Prostate gland (tissue), 2 donors: ENCODE data around the gene SP6.

Source experiments
- POLR2A ChIP-seq: fragments of 450-650 bp; IDR thresholded peaks from one replicate; pipeline ENCODE4 v1.6.1; 2016; ENCODE audit warnings: antibody characterized with exemption, mild to moderate bottlenecking
- POLR2AphosphoS5 ChIP-seq: sonication (generic); formaldehyde crosslinking; IDR thresholded peaks from one replicate; pipeline ENCODE4 v1.6.1; 2017; ENCODE audit warnings: antibody characterized with exemption
- TF ChIP-seq, protein P1 (sequence below), 4 experiments: fragments of 200-600 bp in 2 of 4; fragments of 450-650 bp in 2 of 4; sonication (generic) in 2 of 4; IDR thresholded peaks; 1 replicate in 3 of 4; 2 replicates in 1 of 4; pipeline ENCODE4 v1.5.1; 2016 to 2019; ENCODE audit warnings: antibody characterized with exemption in 4 of 4, mild to moderate bottlenecking in 2 of 4, moderate library complexity in 2 of 4

DNA sequence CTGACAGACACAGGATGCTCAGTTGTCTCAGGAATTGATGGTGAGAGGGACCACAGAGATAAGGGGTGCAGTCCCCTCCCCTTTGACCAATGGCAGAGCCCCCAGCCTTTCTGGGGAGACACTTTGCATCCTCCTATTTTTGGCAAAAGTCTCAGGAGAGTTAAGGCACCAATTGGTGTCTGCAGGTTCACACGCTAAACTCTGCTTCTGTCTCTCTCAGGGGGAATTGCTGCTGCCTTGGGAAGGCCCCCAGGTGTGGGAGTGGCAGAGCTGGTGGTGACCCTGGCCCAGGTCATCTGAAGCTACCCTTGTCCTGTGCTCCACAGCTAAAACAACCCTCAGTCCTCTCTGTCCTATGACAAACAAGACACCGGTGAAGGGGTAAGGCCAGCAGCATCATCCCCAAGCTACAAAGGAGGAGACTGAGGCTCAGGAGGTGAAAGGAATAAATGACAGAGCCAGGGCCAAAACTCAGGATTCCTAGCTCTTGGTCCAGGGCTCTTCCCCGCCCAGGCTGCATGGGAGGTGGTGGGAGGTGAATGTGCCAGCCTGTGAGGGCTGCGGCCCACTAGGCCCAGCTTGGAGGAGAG is 49.7 kb downstream of the SP6 start:
- TF ChIP-seq POLR2A, result no peak
- TF ChIP-seq, protein P1, sequence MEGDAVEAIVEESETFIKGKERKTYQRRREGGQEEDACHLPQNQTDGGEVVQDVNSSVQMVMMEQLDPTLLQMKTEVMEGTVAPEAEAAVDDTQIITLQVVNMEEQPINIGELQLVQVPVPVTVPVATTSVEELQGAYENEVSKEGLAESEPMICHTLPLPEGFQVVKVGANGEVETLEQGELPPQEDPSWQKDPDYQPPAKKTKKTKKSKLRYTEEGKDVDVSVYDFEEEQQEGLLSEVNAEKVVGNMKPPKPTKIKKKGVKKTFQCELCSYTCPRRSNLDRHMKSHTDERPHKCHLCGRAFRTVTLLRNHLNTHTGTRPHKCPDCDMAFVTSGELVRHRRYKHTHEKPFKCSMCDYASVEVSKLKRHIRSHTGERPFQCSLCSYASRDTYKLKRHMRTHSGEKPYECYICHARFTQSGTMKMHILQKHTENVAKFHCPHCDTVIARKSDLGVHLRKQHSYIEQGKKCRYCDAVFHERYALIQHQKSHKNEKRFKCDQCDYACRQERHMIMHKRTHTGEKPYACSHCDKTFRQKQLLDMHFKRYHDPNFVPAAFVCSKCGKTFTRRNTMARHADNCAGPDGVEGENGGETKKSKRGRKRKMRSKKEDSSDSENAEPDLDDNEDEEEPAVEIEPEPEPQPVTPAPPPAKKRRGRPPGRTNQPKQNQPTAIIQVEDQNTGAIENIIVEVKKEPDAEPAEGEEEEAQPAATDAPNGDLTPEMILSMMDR (IDR thresholded peaks at IDR 0.05), result no peak
- TF ChIP-seq POLR2AphosphoS5, result no peak
